Heart left ventricle (tissue), 16 donors: ENCODE results near the gene DOLPP1. TPM values are rescaled to one million over a fixed set of nuclear protein-coding genes. Genes with fewer than 3 reads are reported as not detected.
A peak's percentile ranks its signal among the peaks of the same experiment; 100 is the strongest.

ENCODE experiments used
- ATAC-seq, 4 donors: fragments of 200-7000 bp; cut with Tn5 transposase; one replicate each; pipeline ENCODE4 v1.9.1; 2020 to 2022; ENCODE audit warnings: moderate library complexity in 4 of 4, mild to moderate bottlenecking in 3 of 4, moderate number of reproducible peaks in 1 of 4
- DNase-seq, 5 donors: peaks; one replicate each; pipeline ENCODE4 v3.0.0-alpha.2; 2020
- H3K27ac ChIP-seq, 12 donors: fragments of 200-600 bp; sonication (generic) in 4 of 12; one replicate each; pipeline versions ENCODE4 v1.5.0 to v1.8.0; 2016 to 2022; ENCODE audit warnings: mild to moderate bottlenecking in 2 of 12
- H3K27me3 ChIP-seq, 9 donors: fragments of 200-600 bp; sonication (generic) in 2 of 9; one replicate each; pipeline versions ENCODE4 v1.5.1 to v1.8.0; 2016 to 2022; ENCODE audit warnings: mild to moderate bottlenecking in 3 of 9
- H3K36me3 ChIP-seq, 9 donors: fragments of 200-600 bp; sonication (generic) in 2 of 9; one replicate each; pipeline versions ENCODE4 v1.5.0 to v1.8.0; 2018 to 2022; ENCODE audit warnings: mild to moderate bottlenecking in 2 of 9
- H3K4me1 ChIP-seq, 12 donors: fragments of 200-600 bp; sonication (generic) in 4 of 12; one replicate each; pipeline versions ENCODE4 v1.5.0 to v1.8.0; 2016 to 2022; ENCODE audit warnings: mild to moderate bottlenecking in 3 of 12
- H3K4me3 ChIP-seq, 12 donors: fragments of 200-600 bp; sonication (generic) in 4 of 12; one replicate each; pipeline versions ENCODE4 v1.5.0 to v1.8.0; 2017 to 2022; ENCODE audit warnings: mild to moderate bottlenecking in 9 of 12, moderate library complexity in 4 of 12
- H3K9me3 ChIP-seq, 12 donors: fragments of 200-600 bp; sonication (generic) in 4 of 12; one replicate each; pipeline versions ENCODE4 v1.5.0 to v1.8.0; 2016 to 2022; ENCODE audit warnings: mild to moderate bottlenecking in 1 of 12
- POLR2A ChIP-seq, 2 donors: fragments of 450-650 bp; IDR thresholded peaks; one replicate each; pipeline ENCODE4 v1.6.1; 2017; ENCODE audit warnings: antibody characterized with exemption in 2 of 2, mild to moderate bottlenecking in 2 of 2, moderate library complexity in 2 of 2
- WGBS, 4 donors: extraction: QIAGEN DNeasy Blood & Tissue Kit in 2 of 4; methylation state at CpG; one replicate each; pipeline versions ENCODE4 v1.1.5 to v1.1.7; 2013 to 2018; 5-methylcytosine and 5-hydroxymethylcytosine counted together
- intact Hi-C, 10 donors: fragments of 100-400 bp; cut with DNase I; formaldehyde crosslinking; loops; one replicate each; pipeline versions ENCODE4 v1.11.1 to v1.14.2; 2022
- polyA plus RNA-seq, 2 donors: library from polyadenylated mRNA; stranded (reverse); fragments of 200-250 nt; gene quantifications; one replicate each; pipeline ENCODE4 v1.2.3, GENCODE V29; 2013
- total RNA-seq, 9 donors: library from RNA; depleted of rRNA in 2 of 9; stranded (reverse); fragments of >200 nt in 2 of 9; fragmentation: NEBNext Ultra II Directional in 3 of 9; extraction: Animal tissue kit (Norgen Biotek cat#: 25700) in 3 of 9; gene quantifications; one replicate each; pipeline versions ENCODE4 v1.1.0 to v1.2.4, GENCODE V29; 2016 to 2023
- TF ChIP-seq, protein P1 (sequence below), 12 donors: fragments of 200-600 bp; sonication (generic) in 4 of 12; IDR thresholded peaks; one replicate each; pipeline versions ENCODE4 v1.5.0 to v1.8.0; 2018 to 2022; ENCODE audit warnings: antibody characterized with exemption in 12 of 12, mild to moderate bottlenecking in 5 of 12
- donor health status: ischemic (EF 13 %, LVEDD 7.1; RV severe dilation, severe dysfunction).
- donor health status: healthy with polysubstance abuse.
- donor health status: DM: no; HTN: yes; CAD: no.
- donor health status: DM: no; HTN: no; CAD: no.
- donor health status: ischemic (EF 25% LVEDD 6.9; RV normal size, moderate dysfunction).
- donor health status: ischemic (EF 25% LVEDD 5.7; RV mildly dilated, moderate dysfunction).
- donor health status: healthy.
- donor health status: DM: yes; HTN: yes; CAD: no.
- donor health status: ischemic (EF 35%, LVEDD 5.7; RV mildly dilated, moderate dysfunction).
- donor health status: nonischemic (EF 11% LVEDD 7.7; RV severe dilation, severe dysfunction).
- donor health status: DM: yes; HTN: yes; CAD: no.
- donor health status: PGD.
- donor health status: ischemic (EF 29% LVEDD 5.4; RV normal size, mild dysfunction).
- donor health status: nonischemic (EF 23%, LVEDD 6.1; RV moderate dilation, normal function).

Gene DOLPP1
- total and polyA plus RNA-seq, 11 donors = 3.0 to 11.5 (median 5.8) TPM

DNA sequence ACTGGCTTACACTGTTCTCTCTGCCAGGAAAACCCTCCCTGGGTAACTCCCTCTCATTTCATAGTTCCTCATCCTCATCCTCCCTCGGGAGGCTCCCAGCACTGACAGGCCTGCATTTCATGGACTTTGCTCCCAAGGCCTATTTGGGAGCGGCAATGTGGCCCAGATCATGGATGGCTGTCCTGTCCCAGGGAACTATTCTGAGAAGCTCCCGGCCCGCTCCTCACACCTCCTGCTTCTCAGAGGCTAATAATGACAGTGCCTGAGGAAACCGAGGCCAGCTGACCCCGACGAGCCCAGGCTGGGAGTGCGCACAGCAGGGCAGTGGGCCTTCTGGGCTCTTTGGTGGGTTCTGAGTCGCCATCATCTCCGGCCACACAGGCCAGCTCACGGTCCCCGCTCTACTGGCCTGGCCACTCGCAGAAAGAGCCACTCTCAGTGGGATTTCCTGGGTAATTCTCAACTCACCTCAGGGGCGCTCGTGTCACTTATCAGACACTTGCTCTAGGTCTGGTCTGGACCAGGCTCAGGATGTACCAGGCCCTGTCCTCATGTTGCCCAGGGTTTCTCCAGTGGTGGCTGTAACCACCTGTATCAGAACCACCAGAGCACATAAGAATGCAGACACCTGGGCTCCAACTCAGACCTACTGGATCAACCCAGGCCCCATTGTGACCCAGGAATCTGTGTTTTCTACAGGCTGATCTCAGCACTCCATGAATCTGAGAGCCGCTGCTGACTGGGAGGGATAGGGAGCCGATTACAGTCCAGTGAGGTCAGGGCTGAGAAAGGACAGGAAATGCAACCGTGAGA is 2.0 kb upstream of the DOLPP1 start:
- Histone ChIP-seq H3K4me1 (peaks cover 6 to 26% (median 17%) of the 10 kb centered on the region in 12 donors), H3K36me3 (peaks cover 0 to 2% (median 0%) of the 10 kb centered on the region in 9 donors), H3K4me3 (no peak overlapping the region), H3K27ac (no peak overlapping the region), H3K27me3 (no peaks in the 10 kb centered on the region), H3K9me3 (no peaks in the 10 kb centered on the region)
- intact Hi-C loops = no loop called here
- ATAC-seq = no peak
- TF ChIP-seq POLR2A (IDR thresholded peaks at IDR 0.05) = no peak
- TF ChIP-seq, protein P1, sequence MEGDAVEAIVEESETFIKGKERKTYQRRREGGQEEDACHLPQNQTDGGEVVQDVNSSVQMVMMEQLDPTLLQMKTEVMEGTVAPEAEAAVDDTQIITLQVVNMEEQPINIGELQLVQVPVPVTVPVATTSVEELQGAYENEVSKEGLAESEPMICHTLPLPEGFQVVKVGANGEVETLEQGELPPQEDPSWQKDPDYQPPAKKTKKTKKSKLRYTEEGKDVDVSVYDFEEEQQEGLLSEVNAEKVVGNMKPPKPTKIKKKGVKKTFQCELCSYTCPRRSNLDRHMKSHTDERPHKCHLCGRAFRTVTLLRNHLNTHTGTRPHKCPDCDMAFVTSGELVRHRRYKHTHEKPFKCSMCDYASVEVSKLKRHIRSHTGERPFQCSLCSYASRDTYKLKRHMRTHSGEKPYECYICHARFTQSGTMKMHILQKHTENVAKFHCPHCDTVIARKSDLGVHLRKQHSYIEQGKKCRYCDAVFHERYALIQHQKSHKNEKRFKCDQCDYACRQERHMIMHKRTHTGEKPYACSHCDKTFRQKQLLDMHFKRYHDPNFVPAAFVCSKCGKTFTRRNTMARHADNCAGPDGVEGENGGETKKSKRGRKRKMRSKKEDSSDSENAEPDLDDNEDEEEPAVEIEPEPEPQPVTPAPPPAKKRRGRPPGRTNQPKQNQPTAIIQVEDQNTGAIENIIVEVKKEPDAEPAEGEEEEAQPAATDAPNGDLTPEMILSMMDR (IDR thresholded peaks at IDR 0.05) = no peak
- 83 to 88% (median 84%) methylated on average over 15 to 18 of the region's 18 CpGs for WGBS, 4 donors
- DNase-seq = peak in 1 of 5 donors; percentile 55

DNA sequence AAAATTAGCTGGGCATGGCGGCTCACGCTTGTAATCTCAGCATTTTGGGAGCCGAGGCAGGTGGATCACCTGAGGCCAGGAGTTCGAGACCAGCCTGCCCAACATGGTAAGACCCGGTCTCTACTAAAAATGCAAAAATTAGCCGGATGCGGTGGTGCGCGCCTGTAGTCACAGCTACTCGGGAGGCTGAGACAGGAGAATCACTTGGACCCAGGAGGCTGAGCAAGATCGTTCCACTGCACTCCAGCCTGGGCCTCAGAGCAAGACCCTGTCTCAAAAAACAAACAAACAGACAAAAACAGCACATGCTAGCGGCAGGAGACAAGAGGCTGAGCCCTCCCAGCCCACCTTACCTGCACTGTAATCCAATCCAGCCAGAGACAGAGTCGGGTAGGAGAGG is 1.1 kb upstream of the DOLPP1 start:
- H3K27ac ChIP-seq = peak overlapping the region in 1 of 12 donors; percentile 10
- intact Hi-C loops = loop anchor here in 1 of 10 donors (10.0 kb wide), 1 partner anchor 55 kb away; the partner anchor contains the start of gene SH3GLB2
- DNase-seq = no peak

DNA sequence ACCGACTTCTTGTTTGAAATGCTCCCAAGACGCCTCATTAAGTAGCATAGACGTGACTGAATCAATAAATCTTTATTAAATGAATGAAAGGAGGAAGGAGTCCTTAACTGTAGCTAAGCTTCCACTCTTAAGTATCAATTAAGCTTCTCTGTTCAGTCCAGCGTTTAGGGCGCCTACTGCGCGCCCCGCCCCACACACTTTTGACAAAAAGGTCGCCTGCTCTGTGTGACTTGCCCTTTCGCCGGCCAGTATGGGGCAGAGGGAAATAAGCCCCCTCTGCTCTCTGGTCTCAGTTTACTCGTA is 662 bp upstream of the DOLPP1 start:
- no peak for DNase-seq
- intact Hi-C loops = loop anchor here in 1 of 10 donors (10.0 kb wide), 1 partner anchor 55 kb away; the partner anchor contains the start of gene SH3GLB2

More for the DNA sequence above, 1.1 kb upstream of the DOLPP1 start:
- 86 to 91% (median 87%) methylated on average over 13 of the region's 13 CpGs for WGBS, 4 donors
- peaks cover 0 to 7% (median 1%) of the 10 kb centered on the region in 9 donors for H3K36me3 ChIP-seq
- peak overlapping the region in 6 of 12 donors; percentile 64 to 98 (median 76) for H3K4me3 ChIP-seq
- H3K27me3 ChIP-seq = no peaks in the 10 kb centered on the region
- no peak for ATAC-seq
- no peaks in the 10 kb centered on the region for H3K9me3 ChIP-seq
- TF ChIP-seq, protein P1 (IDR thresholded peaks at IDR 0.05) = no peak
- TF ChIP-seq POLR2A (IDR thresholded peaks at IDR 0.05) = no peak
- peaks cover 6 to 26% (median 17%) of the 10 kb centered on the region in 12 donors for H3K4me1 ChIP-seq

More for the DNA sequence above, 662 bp upstream of the DOLPP1 start:
- WGBS, 4 donors = 7 to 9% (median 8%) methylated on average over 12 of the region's 12 CpGs
- Histone ChIP-seq H3K4me1 (peaks cover 6 to 26% (median 17%) of the 10 kb centered on the region in 12 donors), H3K4me3 (peak overlapping the region; percentile 32 to 98 (median 84)), H3K9me3 (no peaks in the 10 kb centered on the region), H3K36me3 (peaks cover 0 to 11% (median 6%) of the 10 kb centered on the region in 9 donors), H3K27ac (peak overlapping the region in 6 of 12 donors; percentile 7 to 85 (median 28)), H3K27me3 (no peaks in the 10 kb centered on the region)
- TF ChIP-seq, protein P1 (IDR thresholded peaks at IDR 0.05) = no peak
- no peak for TF ChIP-seq POLR2A (IDR thresholded peaks at IDR 0.05)
- ATAC-seq = no peak
